Smooth muscle cell (in vitro differentiated cells): ENCODE results near the gene PHOSPHO1. TPM values are rescaled to one million over a fixed set of nuclear protein-coding genes. Genes with fewer than 3 reads are reported as not detected.
"Not testable (repeated sequence)": the region's sequence is repeated elsewhere in the genome, so short reads cannot be mapped to it uniquely, and the experiment has no call there.

ENCODE experiments used
- DNase-seq: peaks from one replicate; lab custom pipeline; 2025; ENCODE audit not compliant: unreplicated experiment; lab: John Stamatoyannopoulos, UW
- H2AFZ ChIP-seq: fragments of 200-600 bp; sonication (generic); 2 replicates; pipeline ENCODE4 v1.6.0; 2016; ENCODE audit warnings: antibody characterized with exemption, low read depth, mild to moderate bottlenecking
- H3F3A ChIP-seq: fragments of 200-600 bp; sonication (generic); 2 replicates; pipeline ENCODE4 v1.6.0; 2017; ENCODE audit warnings: antibody characterized with exemption, low read depth
- H3K27ac ChIP-seq: fragments of 200-600 bp; sonication (generic); 2 replicates; pipeline ENCODE4 v1.5.1; 2016; ENCODE audit warnings: low read depth, mild to moderate bottlenecking
- H3K27me3 ChIP-seq: fragments of 200-600 bp; sonication (generic); 2 replicates; pipeline ENCODE4 v1.6.1; 2016; ENCODE audit warnings: low read depth, mild to moderate bottlenecking
- H3K36me3 ChIP-seq: fragments of 200-600 bp; sonication (generic); 2 replicates; pipeline ENCODE4 v1.5.1; 2016; ENCODE audit warnings: low read depth
- H3K4me1 ChIP-seq: fragments of 200-600 bp; sonication (generic); 2 replicates; pipeline ENCODE4 v1.5.1; 2016; ENCODE audit warnings: low read depth
- H3K4me2 ChIP-seq: fragments of 200-600 bp; sonication (generic); 2 replicates; pipeline ENCODE4 v1.6.0; 2016; ENCODE audit warnings: mild to moderate bottlenecking
- H3K4me3 ChIP-seq: fragments of 200-600 bp; sonication (generic); 2 replicates; pipeline ENCODE4 v1.5.1; 2016; ENCODE audit warnings: mild to moderate bottlenecking
- H3K79me2 ChIP-seq: fragments of 200-600 bp; sonication (generic); 2 replicates; pipeline ENCODE4 v1.6.0; 2016; ENCODE audit warnings: low read depth, mild to moderate bottlenecking
- H3K9ac ChIP-seq: fragments of 200-600 bp; sonication (generic); 2 replicates; pipeline ENCODE4 v1.6.0; 2016; ENCODE audit warnings: low read depth
- H3K9me3 ChIP-seq: fragments of 200-600 bp; sonication (generic); replicated peaks from 2 replicates; pipeline ENCODE4 v1.5.1; 2016; ENCODE audit warnings: low read depth
- H4K20me1 ChIP-seq: fragments of 200-600 bp; sonication (generic); 2 replicates; pipeline ENCODE4 v1.6.0; 2016; ENCODE audit warnings: low read depth
- CTCF ChIP-seq: fragments of 200-600 bp; sonication (generic); IDR thresholded peaks from 2 replicates; pipeline ENCODE4 v1.5.1; 2017; ENCODE audit warnings: borderline replicate concordance, mild to moderate bottlenecking, antibody characterized with exemption; ENCODE audit not compliant: insufficient read depth, poor library complexity, severe bottlenecking
- whole genome bisulfite sequencing: methylation state at CpG from one replicate; pipeline ENCODE4 v1.1.7; 2016; ENCODE audit warnings: low lambda C conversion rate; 5-methylcytosine and 5-hydroxymethylcytosine counted together
- polyA plus RNA-seq: library from polyadenylated mRNA; unstranded; fragments of >200 nt; fragmentation: Nextera tagmentation; extraction: Ambion mirVana; gene quantifications from 2 replicates; pipeline ENCODE4 v1.2.1, GENCODE V29; 2016
- total RNA-seq: library from RNA; depleted of rRNA; stranded (reverse); fragments of >200 nt; gene quantifications from 2 replicates; pipeline ENCODE4 v1.2.3, GENCODE V29; 2014

Gene PHOSPHO1
- total and polyA plus RNA-seq, 2 experiments from 2014 or later: 3.0 to 4.2 TPM

GRCh38 chr17:49183341-49183740 is 47.2 kb downstream of the PHOSPHO1 start:
- Histone ChIP-seq H3K36me3 (no peaks in the 10 kb centered on the region), H3K4me2 (no peak overlapping the region), H3K4me3 (no peak overlapping the region), H3K9ac (no peak overlapping the region), H4K20me1 (no peaks in the 10 kb centered on the region), H3K4me1 (no peaks in the 10 kb centered on the region), H3K9me3 (no peaks in the 10 kb centered on the region), H2AFZ (no peak overlapping the region), H3K27ac (no peak overlapping the region), H3F3A (no peaks in the 10 kb centered on the region), H3K79me2 (no peaks in the 10 kb centered on the region), H3K27me3 (no peaks in the 10 kb centered on the region)
- WGBS: 84% methylated on average over 5 of the region's 5 CpGs
- TF ChIP-seq CTCF: no peak
- DNase-seq: no peak

- no peak overlapping the region for H3K4me2 ChIP-seq
- no peak overlapping the region for H3K4me3 ChIP-seq
- no peaks in the 10 kb centered on the region for H3K4me1 ChIP-seq
- no peaks in the 10 kb centered on the region for H3F3A ChIP-seq
- no peaks in the 10 kb centered on the region for H3K79me2 ChIP-seq
- no peak for DNase-seq
- H3K27me3 ChIP-seq: no peaks in the 10 kb centered on the region
- H4K20me1 ChIP-seq: no peaks in the 10 kb centered on the region
- no peak overlapping the region for H2AFZ ChIP-seq
- H3K27ac ChIP-seq: no peak overlapping the region
- TF ChIP-seq CTCF: no peak
- peaks cover 6% of the 10 kb centered on the region for H3K9me3 ChIP-seq
- no peak overlapping the region for H3K9ac ChIP-seq
- 67% methylated on average over 6 of the region's 6 CpGs for WGBS
- H3K36me3 ChIP-seq: no peaks in the 10 kb centered on the region
These were observed 49.5 kb downstream of the PHOSPHO1 start for GRCh38 chr17:49180998-49181635.

GRCh38 chr17:49180303-49180702 is 50.3 kb downstream of the PHOSPHO1 start:
- no peak overlapping the region for H3K9ac ChIP-seq
- H3F3A ChIP-seq: no peaks in the 10 kb centered on the region
- no peak overlapping the region for H2AFZ ChIP-seq
- H3K27me3 ChIP-seq: no peaks in the 10 kb centered on the region
- no peak overlapping the region for H3K27ac ChIP-seq
- H3K4me3 ChIP-seq: no peak overlapping the region
- H4K20me1 ChIP-seq: no peaks in the 10 kb centered on the region
- 49% methylated on average over 5 of the region's 5 CpGs for WGBS
- DNase-seq: peak; percentile 3
- H3K4me1 ChIP-seq: no peaks in the 10 kb centered on the region
- H3K9me3 ChIP-seq: peaks cover 6% of the 10 kb centered on the region
- no peaks in the 10 kb centered on the region for H3K36me3 ChIP-seq
- peak; percentile 65 for TF ChIP-seq CTCF
- H3K4me2 ChIP-seq: no peak overlapping the region
- no peaks in the 10 kb centered on the region for H3K79me2 ChIP-seq

- not testable (repeated sequence) for H3K27ac ChIP-seq, H3F3A ChIP-seq, H3K9ac ChIP-seq, H4K20me1 ChIP-seq, H3K36me3 ChIP-seq, H3K4me3 ChIP-seq, H3K79me2 ChIP-seq, H3K27me3 ChIP-seq, H3K4me1 ChIP-seq, H3K9me3 ChIP-seq, DNase-seq, H2AFZ ChIP-seq, H3K4me2 ChIP-seq
- 93% methylated on average over 11 of the region's 11 CpGs for WGBS
These were observed 54.6 kb downstream of the PHOSPHO1 start for GRCh38 chr17:49175978-49176377.

Other genes with a start within 250 kb of the PHOSPHO1 start
- 51.0 and 54.6 TPM in 2 replicates for gene IGF2BP1, start 233.4 kb downstream of the PHOSPHO1 start, total RNA-seq
- gene IGF2BP1, start 233.4 kb downstream of the PHOSPHO1 start, polyA plus RNA-seq: 49.7 and 51.4 TPM in 2 replicates
- 0.13 and 0.49 TPM in 2 replicates for gene B4GALNT2, start 98.0 kb downstream of the PHOSPHO1 start, total RNA-seq
- 0.11 and 0.31 TPM in 2 replicates for gene B4GALNT2, start 98.0 kb downstream of the PHOSPHO1 start, polyA plus RNA-seq
- 0.81 TPM in 1 of 2 replicates, not detected in the other for gene GNGT2, start 20.2 kb downstream of the PHOSPHO1 start, total RNA-seq
- gene GNGT2, start 20.2 kb downstream of the PHOSPHO1 start, polyA plus RNA-seq: 0.44 and 0.75 TPM in 2 replicates
- gene ABI3, start 20.1 kb downstream of the PHOSPHO1 start, total RNA-seq: 0.22 and 1.9 TPM in 2 replicates
- 0.67 and 1.7 TPM in 2 replicates for gene ABI3, start 20.1 kb downstream of the PHOSPHO1 start, polyA plus RNA-seq
- gene ZNF652, start 131.5 kb upstream of the PHOSPHO1 start, total RNA-seq: 42.5 and 48.8 TPM in 2 replicates
- gene ZNF652, start 131.5 kb upstream of the PHOSPHO1 start, polyA plus RNA-seq: 18.3 and 27.4 TPM in 2 replicates
- gene PHB1, start 184.1 kb upstream of the PHOSPHO1 start, total RNA-seq: 80.8 and 90.1 TPM in 2 replicates
- 181 and 184 TPM in 2 replicates for gene PHB1, start 184.1 kb upstream of the PHOSPHO1 start, polyA plus RNA-seq